Measurements from ENCODE around the gene CDR2. TPM values are rescaled to one million over a fixed set of nuclear protein-coding genes. Genes with fewer than 3 reads are reported as not detected.

CDR2 gene
- total and polyA plus RNA-seq, 2 of the 13 experiments (the other 11 are each of a cell fraction or from before 2014, with no cell fraction given), result 59.0 to 78.9 TPM

GRCh38 chr16:22304411-22304810 is 70.0 kb downstream of the CDR2 start:
- Histone ChIP-seq H2AFZ (ENCODE audit: low read length) (no peak overlapping the region), H3K9me3 (ENCODE audit: low read length) (no peaks in the 10 kb centered on the region), H3K79me2 (ENCODE audit: insufficient read depth, low read length) (peaks cover 46% of the 10 kb centered on the region), H3K9ac (ENCODE audit: insufficient read depth, low read depth, low read length) (no peak overlapping the region), H3K4me3 (replicated peaks in 1 of 3; ENCODE audit: insufficient read depth in 1 of 3, low read depth in 2 of 3, low read length in 3 of 3) (no peak overlapping the region), H3K27me3 (ENCODE audit: control insufficient read depth in 1 of 2, insufficient read depth in 2 of 2, low read length in 2 of 2) (no peaks in the 10 kb centered on the region), H3K4me1 (ENCODE audit: insufficient read depth, low read length) (peaks cover 18% of the 10 kb centered on the region), H3K4me2 (ENCODE audit: low read depth, low read length) (no peak overlapping the region), H3K36me3 (replicated peaks in 1 of 2; ENCODE audit: control insufficient read depth in 1 of 2, insufficient read depth in 2 of 2, low read length in 2 of 2) (peaks cover 61 to 81% of the 10 kb centered on the region in 2 experiments), H3K27ac (ENCODE audit: extremely low read length, insufficient read depth, low read length) (no peak overlapping the region), H4K20me1 (ENCODE audit: insufficient read depth, low read length) (peaks cover 50% of the 10 kb centered on the region)
- 98% methylated on average over 4 of the region's 4 CpGs for WGBS (ENCODE audit: low lambda C conversion rate)
- DNase-seq (ENCODE audit: low spot score), result no peak
- in situ Hi-C loops (cut with HindIII; ENCODE audit: extremely low pct_ligation_motif_present, low pct_unique_long_range_greater_than_20kb) (no loop called here), intact Hi-C loops (cut with micrococcal nuclease; ENCODE audit: unreplicated experiment) (no loop called here)
- no peak for TF ChIP-seq ZNF720 (CRISPR knock-in tag; IDR thresholded peaks at IDR 0.05)
- TF ChIP-seq MNT (IDR thresholded peaks at IDR 0.05), result peak; percentile 63
- peak; percentile 16 for TF ChIP-seq RBM22 (optimal IDR thresholded peaks at IDR 0.05; ENCODE audit: low read length)
- no peak for TF ChIP-seq THAP11 (CRISPR knock-in tag; IDR thresholded peaks at IDR 0.05)
- TF ChIP-seq ZBTB8A (CRISPR knock-in tag; IDR thresholded peaks at IDR 0.05; ENCODE audit: borderline replicate concordance, low read depth), result no peak
- 0 out of 2 replicates have a peak, but pooled peaks have one; percentile 18 for TF ChIP-seq POLR2G (IDR thresholded peaks at IDR 0.05; ENCODE audit: low read depth, low read length)
- TF ChIP-seq HCFC1 (IDR thresholded peaks at IDR 0.05; ENCODE audit: low read depth, low read length), result no peak
- peak; percentile 22 for TF ChIP-seq AGO2 (optimal IDR thresholded peaks at IDR 0.05; ENCODE audit: low read depth, low read length)
- no peak for TF ChIP-seq ZNF142 (CRISPR knock-in tag; IDR thresholded peaks at IDR 0.05)
- TF ChIP-seq ZNF660 (CRISPR knock-in tag; IDR thresholded peaks at IDR 0.05; ENCODE audit: borderline replicate concordance, low read depth), result no peak
- no peak for FAIRE-seq
- ChIA-PET CTCF (ENCODE audit: low intra/inter-chr PET ratio, low total read pairs) (no interaction called here), POLR2A (no interaction called here)
- ATAC-seq, result no peak
- no TSS peak for BruUV-seq (replicated peaks)

Data from HepG2 (cell line).